ENCODE results near the gene TCF3. TPM values are rescaled to one million over a fixed set of nuclear protein-coding genes. Genes with fewer than 3 reads are reported as not detected.
A peak's percentile ranks its signal among the peaks of the same experiment; 100 is the strongest.

TCF3 gene
- polyA plus RNA-seq, 3 donors: 2.4 to 36.2 (median 3.3) TPM

GRCh38 chr19:1646659-1647453, 5.6 kb downstream of the TCF3 start:
- Histone ChIP-seq H4K20me1 (ENCODE audit: insufficient read depth, low read length) (peaks cover 17% of the 10 kb centered on the region), H3K9me3 (replicated peaks in 1 of 2; ENCODE audit: control insufficient read depth in 1 of 2, insufficient read depth in 1 of 2, low read length in 2 of 2) (no peaks in the 10 kb centered on the region), H3K27me3 (ENCODE audit: control insufficient read depth in 2 of 2, insufficient read depth in 2 of 2, low read length in 2 of 2) (peaks cover 0 to 6% of the 10 kb centered on the region in 2 donors), H3K36me3 (replicated peaks in 1 of 2; ENCODE audit: control insufficient read depth in 1 of 2, insufficient read depth in 2 of 2, low read length in 2 of 2) (peaks cover 30 to 53% of the 10 kb centered on the region in 2 donors), H2AFZ (ENCODE audit: insufficient read depth, low read depth, low read length, poor library complexity, severe bottlenecking) (no peak overlapping the region), H3K4me3 (replicated peaks in 1 of 3; ENCODE audit: low read depth in 2 of 3, low read length in 3 of 3) (no peak overlapping the region), H3K27ac (ENCODE audit: low read depth in 1 of 2, low read length in 2 of 2) (no peak overlapping the region), H3K9ac (ENCODE audit: insufficient read depth, low read length, poor library complexity, severe bottlenecking) (no peak overlapping the region), H3K4me1 (ENCODE audit: control insufficient read depth in 1 of 2, insufficient read depth in 2 of 2, low read length in 2 of 2) (peaks cover 11 to 20% of the 10 kb centered on the region in 2 donors), H3K4me2 (replicated peaks; ENCODE audit: extremely low read depth, low read length, poor library complexity, severe bottlenecking) (no peak overlapping the region), H3K79me2 (ENCODE audit: insufficient read depth, low read length) (peaks cover 25% of the 10 kb centered on the region)
- intact Hi-C loops (cut with micrococcal nuclease): no loop called here
- Mint-ChIP-seq H3K9me3 (peaks cover 0 to 3% (median 0%) of the 10 kb centered on the region in 7 donors), H3K36me3 (peaks cover 30 to 65% of the 10 kb centered on the region in 2 donors), H3K27me3 (ENCODE audit: low read depth in 3 of 3) (peaks cover 5 to 14% (median 10%) of the 10 kb centered on the region in 3 donors), H3K27ac (no peak overlapping the region), H3K4me1 (peaks cover 13% of the 10 kb centered on the region), H3K4me3 (no peak overlapping the region)
- no peak for TF ChIP-seq CTCF (IDR thresholded peaks at IDR 0.05)
- no peak for DNase-seq
- 93% methylated on average over 17 of the region's 29 CpGs for WGBS (ENCODE audit: insufficient coverage)

- no peak for TF ChIP-seq CTCF (IDR thresholded peaks at IDR 0.05)
- Histone ChIP-seq H3K9me3 (replicated peaks in 1 of 2; ENCODE audit: control insufficient read depth in 1 of 2, insufficient read depth in 1 of 2, low read length in 2 of 2) (no peaks in the 10 kb centered on the region), H3K36me3 (replicated peaks in 1 of 2; ENCODE audit: control insufficient read depth in 1 of 2, insufficient read depth in 2 of 2, low read length in 2 of 2) (peaks cover 30 to 60% of the 10 kb centered on the region in 2 donors), H3K4me3 (replicated peaks in 1 of 3; ENCODE audit: low read depth in 2 of 3, low read length in 3 of 3) (no peak overlapping the region), H3K4me1 (ENCODE audit: control insufficient read depth in 1 of 2, insufficient read depth in 2 of 2, low read length in 2 of 2) (peaks cover 7 to 14% of the 10 kb centered on the region in 2 donors), H3K27me3 (ENCODE audit: control insufficient read depth in 2 of 2, insufficient read depth in 2 of 2, low read length in 2 of 2) (peaks cover 0 to 3% of the 10 kb centered on the region in 2 donors), H3K27ac (ENCODE audit: low read depth in 1 of 2, low read length in 2 of 2) (no peak overlapping the region), H3K4me2 (replicated peaks; ENCODE audit: extremely low read depth, low read length, poor library complexity, severe bottlenecking) (no peak overlapping the region), H3K79me2 (ENCODE audit: insufficient read depth, low read length) (peaks cover 22% of the 10 kb centered on the region), H4K20me1 (ENCODE audit: insufficient read depth, low read length) (peaks cover 14% of the 10 kb centered on the region), H3K9ac (ENCODE audit: insufficient read depth, low read length, poor library complexity, severe bottlenecking) (no peak overlapping the region), H2AFZ (ENCODE audit: insufficient read depth, low read depth, low read length, poor library complexity, severe bottlenecking) (no peak overlapping the region)
- peak overlapping the region in 1 of 7 donors; percentile 30 for H3K27ac Mint-ChIP-seq
- peaks cover 33 to 72% of the 10 kb centered on the region in 2 donors for H3K36me3 Mint-ChIP-seq
- DNase-seq: no peak
- H3K27me3 Mint-ChIP-seq (ENCODE audit: low read depth in 3 of 3): peaks cover 5 to 12% (median 6%) of the 10 kb centered on the region in 3 donors
- H3K9me3 Mint-ChIP-seq: peaks cover 0 to under 1% (median 0%) of the 10 kb centered on the region in 7 donors
- 94% methylated on average over 16 of the region's 24 CpGs for WGBS (ENCODE audit: insufficient coverage)
- H3K4me1 Mint-ChIP-seq: peaks cover 10% of the 10 kb centered on the region
- intact Hi-C loops (cut with micrococcal nuclease): no loop called here
- no peak overlapping the region for H3K4me3 Mint-ChIP-seq
These were observed 6.3 kb downstream of the TCF3 start for GRCh38 chr19:1646149-1646548.
